Epidermal melanocyte (primary cell): ENCODE data around the gene OR13A1.
"Not testable (repeated sequence)": the region's sequence is repeated elsewhere in the genome, so short reads cannot be mapped to it uniquely, and the experiment has no call there.

Experiments
- DNase-seq: peaks from one replicate; pipeline ENCODE4 v3.0.0; 2011; ENCODE audit warnings: low spot score; ENCODE audit not compliant: insufficient read length

OR13A1 gene

DNA sequence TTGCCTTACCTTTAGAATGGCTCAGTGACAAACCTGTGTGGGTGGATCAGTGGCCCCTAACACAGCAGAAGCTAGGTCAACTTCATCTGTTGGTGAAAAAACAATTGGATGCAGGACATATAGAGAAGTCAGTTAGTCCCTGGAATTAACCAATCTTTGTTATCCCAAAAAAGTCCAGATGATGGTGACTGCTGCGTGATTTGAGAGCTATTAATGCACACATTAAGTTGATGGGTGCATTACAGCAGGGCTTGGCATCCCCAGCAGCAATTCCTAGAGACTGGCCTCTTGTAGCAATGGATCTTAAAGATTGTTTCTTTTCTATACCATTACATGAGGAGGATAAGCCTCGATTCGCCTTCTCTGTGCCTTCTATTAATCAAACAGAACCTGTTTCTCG, 33.3 kb downstream of the OR13A1 start:
- DNase-seq = no peak

DNA sequence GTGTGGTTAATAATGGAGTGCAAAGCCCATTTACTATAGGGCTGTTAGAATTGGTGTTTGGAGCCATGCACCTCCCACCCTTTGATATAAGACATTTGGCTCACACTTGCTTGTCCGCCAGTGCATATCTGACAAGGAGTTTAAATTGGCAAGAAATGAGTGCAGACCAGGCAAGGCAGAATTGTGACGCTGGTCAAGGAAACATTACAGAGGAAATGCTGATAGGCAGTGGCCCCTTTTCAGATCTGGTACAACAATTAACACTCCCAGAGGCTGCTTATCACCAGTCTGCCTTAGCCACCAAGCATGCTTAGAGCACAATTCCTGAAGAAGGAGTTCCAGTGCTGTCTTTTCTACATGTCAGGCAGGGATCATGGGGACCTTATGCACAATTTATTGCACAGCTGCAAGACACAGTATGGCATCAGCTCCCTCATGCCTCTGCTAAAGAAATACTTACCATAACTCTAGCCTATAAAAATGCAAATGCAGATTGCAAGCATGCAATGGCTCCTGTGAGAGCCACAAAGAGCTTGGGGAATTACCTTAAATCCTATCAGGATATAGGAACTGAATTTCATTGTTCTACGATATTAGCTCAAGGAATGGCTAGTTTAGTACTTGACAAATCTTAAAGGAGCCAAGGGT, 35.2 kb downstream of the OR13A1 start:
- DNase-seq = no peak

DNA sequence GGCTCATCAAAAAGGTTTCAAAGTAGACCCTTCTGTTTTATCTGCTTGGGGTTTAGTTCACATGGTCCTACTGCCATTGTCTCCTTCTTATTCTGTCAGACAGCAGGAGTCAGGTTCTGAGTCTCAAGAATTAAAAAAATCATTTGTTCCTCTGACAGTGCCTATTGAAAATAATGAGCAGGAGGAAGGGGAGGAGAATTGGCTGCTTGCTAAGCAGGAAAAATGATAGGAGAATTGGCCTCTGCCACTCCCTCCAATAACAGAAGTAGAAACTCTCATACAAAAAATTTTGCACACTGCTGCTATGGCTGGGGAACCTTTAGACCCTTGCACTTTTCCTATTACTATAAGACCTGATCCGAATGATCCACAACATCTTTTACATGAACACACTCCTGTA, 35.7 kb downstream of the OR13A1 start:
- no peak for DNase-seq

DNA sequence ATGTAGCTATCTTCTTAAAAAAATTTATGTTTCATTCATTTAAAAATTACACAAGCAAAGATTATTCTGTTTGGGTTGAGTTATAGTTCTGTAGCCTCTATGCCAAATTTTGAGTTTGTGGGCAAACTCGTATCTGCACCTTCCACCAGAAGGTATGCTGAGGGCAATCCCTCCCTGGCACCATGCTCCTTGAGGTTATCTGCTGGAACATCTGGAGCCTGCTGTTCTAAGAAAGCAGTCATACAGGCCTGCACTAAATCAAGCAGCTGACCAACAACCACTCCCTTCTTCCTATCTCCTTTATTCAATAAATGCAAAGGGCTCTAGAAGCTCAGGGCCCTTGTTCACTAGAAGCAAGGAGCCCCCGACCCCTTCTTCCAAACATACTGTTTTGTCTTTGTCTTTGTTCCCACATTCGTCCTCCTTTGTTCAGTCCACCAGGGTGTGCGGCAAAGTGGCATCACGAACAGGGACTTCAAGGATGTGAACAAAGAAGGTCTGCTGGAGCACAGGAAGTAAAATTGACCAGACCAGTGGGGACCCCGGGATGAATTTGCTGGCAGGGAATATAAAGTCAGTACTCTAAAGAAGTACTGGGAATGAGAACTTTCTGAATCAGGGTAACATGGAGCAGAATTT, 36.4 kb downstream of the OR13A1 start:
- no peak for DNase-seq

DNA sequence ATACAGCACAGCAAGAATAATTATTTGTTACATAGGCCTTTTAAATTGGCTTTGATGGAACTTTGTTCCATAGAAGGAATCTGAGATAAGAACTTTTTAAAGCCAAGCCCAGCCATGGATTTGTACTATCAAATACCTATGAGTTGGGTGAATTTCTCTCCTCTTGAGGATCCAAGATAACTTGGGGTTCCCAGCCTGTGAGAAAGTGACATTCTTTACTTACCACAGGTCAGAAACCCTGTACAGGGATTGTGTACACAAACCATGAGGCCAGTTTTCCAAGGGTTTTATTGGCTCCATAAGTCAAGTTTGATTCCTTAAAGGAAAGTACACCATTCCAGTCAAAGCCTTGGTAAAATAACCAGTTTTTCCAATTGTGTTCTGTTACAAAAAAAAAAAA, 39.3 kb downstream of the OR13A1 start:
- not testable (repeated sequence) for DNase-seq

DNA sequence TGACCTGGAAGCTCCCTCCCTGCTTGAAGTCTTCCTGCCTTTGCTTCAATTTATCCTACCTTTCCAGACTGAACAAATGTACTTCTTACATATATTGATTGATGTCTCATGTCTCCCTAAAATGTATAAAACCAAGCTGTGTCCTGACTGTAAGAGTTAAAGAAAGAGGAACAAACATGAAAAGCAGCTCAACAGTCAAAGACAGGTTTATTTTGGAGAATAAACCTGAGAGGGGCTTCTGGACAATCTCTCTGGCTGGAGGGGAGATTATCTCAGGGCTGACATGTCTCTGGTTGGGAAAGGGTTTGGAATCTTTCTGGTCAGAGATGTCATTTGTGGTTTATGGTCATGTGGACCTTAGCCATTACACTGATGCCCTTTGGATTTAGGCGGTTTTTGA, 41.0 kb downstream of the OR13A1 start:
- no peak for DNase-seq

- not testable (repeated sequence) for DNase-seq
Observed at GRCh38 chr10:45267777-45268176, 47.6 kb downstream of the OR13A1 start.

GRCh38 chr10:45265996-45266395, 49.4 kb downstream of the OR13A1 start:
- no peak for DNase-seq

DNA sequence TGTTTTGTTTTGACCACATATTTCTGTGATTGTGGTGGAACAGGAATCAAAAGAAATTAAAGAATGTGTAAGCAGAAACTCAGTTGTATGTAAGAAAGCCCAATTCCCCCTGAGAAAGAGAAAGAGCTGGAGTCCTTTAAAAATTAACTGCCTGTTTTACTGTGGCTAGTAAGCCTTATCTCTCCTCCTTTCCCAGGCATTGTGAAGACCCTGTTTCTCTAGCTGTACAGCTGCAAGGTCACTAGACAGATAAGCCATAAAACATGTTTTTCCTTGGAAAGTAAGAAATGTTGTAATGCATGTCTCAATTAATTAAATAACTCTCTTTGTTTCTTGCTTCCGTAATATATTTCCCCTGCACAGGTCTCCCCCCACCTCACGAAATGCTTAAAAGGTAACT, 53.5 kb downstream of the OR13A1 start:
- DNase-seq = no peak

DNA sequence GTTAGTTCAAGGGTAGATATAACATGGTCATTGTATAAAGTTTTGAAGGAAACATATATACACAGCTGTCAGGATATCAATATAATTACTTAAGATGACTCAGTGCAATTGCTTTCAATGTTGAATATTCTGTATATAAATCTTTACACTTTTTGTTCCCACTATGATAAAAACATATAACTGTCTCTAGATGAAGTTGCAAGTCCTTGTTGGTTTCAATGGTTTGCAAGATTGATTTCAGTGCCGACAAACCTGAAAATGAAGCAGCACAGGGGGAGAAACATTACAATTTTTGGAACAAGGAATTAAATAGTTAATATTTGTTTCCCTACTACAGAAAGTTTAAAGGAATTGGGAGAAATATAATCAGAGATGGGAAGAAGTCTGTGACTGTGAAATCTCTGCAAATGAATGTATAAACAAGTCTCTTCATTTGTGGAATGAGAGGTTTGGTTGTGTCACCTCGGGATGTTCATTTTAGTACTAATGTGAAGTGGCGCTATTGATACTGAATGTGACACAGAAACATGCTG, 54.1 kb downstream of the OR13A1 start:
- DNase-seq = no peak

- not testable (repeated sequence) for DNase-seq
Observed at GRCh38 chr10:45260635-45261034, 54.8 kb downstream of the OR13A1 start.

DNA sequence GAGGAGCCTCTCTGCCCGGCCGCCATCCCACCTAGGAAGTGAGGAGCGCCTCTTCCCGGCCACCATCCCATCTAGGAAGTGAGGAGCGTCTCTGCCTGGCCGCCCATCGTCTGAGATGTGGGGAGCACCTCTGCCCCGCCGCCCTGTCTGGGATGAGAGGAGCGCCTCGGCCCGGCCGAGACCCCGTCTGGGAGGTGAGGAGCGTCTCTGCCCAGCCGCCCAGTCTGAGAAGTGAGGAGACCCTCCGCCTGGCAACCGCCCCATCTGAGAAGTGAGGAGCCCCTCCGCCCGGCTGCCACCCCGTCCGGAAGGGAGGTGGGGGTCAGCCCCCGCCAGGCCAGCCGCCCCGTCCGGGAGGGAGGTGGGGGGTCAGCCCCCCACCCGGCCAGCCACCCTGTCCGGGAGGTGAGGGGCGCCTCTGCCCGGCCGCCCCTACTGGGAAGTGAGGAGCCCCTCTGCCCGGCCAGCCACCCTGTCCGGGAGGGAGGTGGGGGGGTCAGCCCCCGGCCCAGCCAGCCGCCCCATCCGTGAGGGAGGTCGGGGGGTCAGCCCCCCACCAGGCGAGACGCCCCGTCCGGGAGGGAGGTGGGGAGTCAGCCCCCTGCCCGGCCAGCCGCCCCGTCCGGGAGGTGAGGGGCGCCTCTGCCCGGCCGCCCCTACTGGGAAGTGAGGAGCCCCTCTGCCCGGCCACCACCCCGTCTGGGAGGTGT, 55.5 kb downstream of the OR13A1 start:
- not testable (repeated sequence) for DNase-seq

DNA sequence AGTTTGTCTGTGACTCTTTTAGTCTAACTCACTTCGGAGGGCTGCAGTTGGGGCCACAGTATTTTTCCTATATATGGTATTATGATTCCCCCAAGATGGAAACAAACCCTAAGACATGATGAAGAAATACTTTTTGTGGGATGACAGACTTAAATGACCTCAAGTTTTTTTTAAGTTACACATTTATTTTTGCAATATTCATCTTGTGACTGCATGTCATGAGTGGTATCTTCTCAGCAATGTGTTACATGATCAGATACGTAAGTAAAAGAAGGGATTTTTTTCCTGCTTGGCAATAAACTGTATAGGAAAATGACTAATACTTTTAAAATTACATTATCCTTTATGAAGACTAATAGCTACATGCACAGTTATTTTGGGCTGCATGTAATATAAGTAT, 57.8 kb downstream of the OR13A1 start:
- DNase-seq = no peak

- DNase-seq = no peak
Observed at GRCh38 chr10:45256246-45256645, 59.2 kb downstream of the OR13A1 start.

DNA sequence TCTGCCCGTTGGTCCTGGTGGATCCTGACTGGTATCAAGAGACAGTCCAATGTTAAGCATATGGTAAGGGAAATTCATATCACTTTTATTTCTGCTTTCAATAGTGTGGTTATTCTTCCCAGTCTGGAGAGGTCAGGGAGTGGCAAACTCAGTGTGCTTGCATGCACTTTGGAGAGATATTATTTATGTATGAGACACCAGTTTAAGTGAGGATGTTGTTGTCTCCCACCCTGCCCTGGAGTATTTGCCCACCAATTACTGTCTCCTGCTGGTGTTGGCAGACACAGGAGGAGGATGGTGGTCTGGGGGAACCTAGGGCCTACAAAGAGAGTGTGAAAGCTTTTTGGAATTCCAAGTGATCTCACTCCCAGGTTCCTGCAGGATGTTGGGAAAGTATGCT, 59.7 kb downstream of the OR13A1 start:
- no peak for DNase-seq

DNA sequence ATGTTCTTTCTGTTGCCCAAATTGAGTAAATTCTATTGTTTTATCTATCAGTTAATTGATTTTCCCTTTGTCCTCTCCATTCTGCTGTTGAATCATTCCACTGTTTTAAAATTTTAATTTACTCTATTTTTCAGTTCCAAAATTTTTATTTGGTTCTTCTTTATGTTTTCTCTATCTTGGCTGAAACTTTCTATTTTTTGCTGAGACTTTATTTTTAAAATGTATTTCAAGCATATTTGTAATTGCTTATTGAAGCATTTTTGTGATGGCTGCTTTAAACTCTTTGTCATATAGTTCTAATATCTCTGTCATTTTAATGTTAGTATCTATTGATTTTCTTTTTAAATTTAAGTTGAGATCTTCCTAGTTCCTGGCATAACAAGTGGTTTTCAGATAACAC, 60.5 kb downstream of the OR13A1 start:
- no peak for DNase-seq

DNA sequence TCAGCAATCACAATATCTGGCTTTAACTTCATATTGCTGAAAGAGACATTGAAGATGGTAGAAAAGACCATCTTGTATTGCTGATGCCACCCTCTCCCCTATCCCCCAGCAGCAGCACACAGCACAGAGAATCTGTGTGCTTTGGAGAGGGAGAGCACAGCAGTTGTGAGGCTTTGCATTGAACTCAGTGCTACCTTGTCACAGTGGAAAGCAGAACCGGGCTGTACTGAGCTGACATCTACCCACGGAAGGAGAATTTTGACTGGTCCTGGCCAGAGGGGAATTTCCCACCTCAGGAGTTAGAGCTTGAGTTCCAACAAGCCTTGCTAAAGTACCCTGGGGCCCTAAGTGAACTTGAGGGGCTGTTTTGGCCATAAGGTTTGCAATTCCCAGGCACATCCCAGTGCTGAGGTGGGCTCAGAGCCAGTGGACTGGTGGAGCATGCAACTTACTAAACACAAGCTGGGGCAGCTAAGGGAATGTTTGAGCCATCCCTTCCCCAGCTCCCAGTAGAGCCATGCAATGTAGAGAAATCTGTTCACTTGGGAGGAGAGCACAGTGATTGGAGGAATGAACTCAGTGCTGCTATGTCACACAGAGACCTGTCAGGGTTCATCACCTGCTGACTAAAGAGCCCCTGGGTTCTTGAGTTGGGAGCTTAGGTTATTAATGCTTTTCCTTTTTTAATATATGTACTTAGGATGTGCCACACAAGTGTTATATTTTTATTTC, 62.1 kb downstream of the OR13A1 start:
- no peak for DNase-seq
